Measurements from ENCODE around the gene SH3PXD2A. TPM values are rescaled to one million over a fixed set of nuclear protein-coding genes. Genes with fewer than 3 reads are reported as not detected.
A peak's percentile ranks its signal among the peaks of the same experiment; 100 is the strongest.

SH3PXD2A gene
- total and polyA plus RNA-seq, 2 experiments from 2014 or later, result 1.8 to 5.0 TPM

DNA sequence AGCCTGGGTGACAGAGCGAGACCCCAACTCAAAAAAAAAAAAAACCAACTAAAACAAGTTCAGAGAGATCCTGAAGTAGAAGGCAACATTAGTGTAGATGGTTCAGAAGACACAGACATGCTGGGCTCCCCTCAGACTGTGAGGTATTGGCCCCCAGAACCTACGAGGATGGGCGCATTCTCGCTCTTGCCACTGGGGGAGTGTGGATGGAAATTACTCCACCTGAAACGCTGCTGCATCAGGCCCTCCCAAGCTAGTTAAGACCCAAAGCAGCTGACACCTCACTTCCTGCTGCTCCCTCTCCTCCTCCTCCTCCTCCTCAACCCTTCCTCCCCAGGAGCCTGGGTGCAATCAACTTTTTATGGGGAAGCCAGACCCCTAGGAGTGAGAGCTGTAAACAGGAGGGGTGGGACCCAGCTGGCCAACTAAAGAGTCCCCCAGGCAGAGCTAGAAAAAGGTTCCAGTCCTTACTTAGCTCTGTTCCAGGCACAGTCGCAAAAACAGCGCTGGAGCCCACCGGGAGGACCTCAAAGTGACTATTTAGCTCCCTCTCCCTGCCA, 7.4 kb downstream of the SH3PXD2A start:
- Mint-ChIP-seq H3K27ac (no peak overlapping the region), H3K36me3 (ENCODE audit: low read depth) (no peaks in the 10 kb centered on the region), H3K9me3 (no peaks in the 10 kb centered on the region), H3K27me3 (ENCODE audit: insufficient read depth, low read depth, poor library complexity) (peaks cover 10% of the 10 kb centered on the region), H3K4me1 (peaks cover 28% of the 10 kb centered on the region), H3K4me3 (no peak overlapping the region)
- Histone ChIP-seq H3K4me3 (no peak overlapping the region), H3K36me3 (ENCODE audit: insufficient read depth) (no peaks in the 10 kb centered on the region), H3K4me2 (no peak overlapping the region), H4K20me1 (replicated peaks; ENCODE audit: insufficient read depth) (no peaks in the 10 kb centered on the region), H3K27me3 (ENCODE audit: insufficient read depth) (peaks cover 3% of the 10 kb centered on the region), H2AFZ (no peak overlapping the region), H3F3A (replicated peaks; ENCODE audit: low read depth) (no peaks in the 10 kb centered on the region), H3K79me2 (replicated peaks; ENCODE audit: insufficient read depth) (no peaks in the 10 kb centered on the region), H3K9me2 (ENCODE audit: insufficient read depth) (no peaks in the 10 kb centered on the region), H3K4me1 (ENCODE audit: insufficient read depth) (peaks cover 15% of the 10 kb centered on the region), H3K27ac (ENCODE audit: low read depth) (no peak overlapping the region)
- DNase-seq (ENCODE audit: low spot score) (peak; percentile 86), ATAC-seq (peak; percentile 92)
- TF ChIP-seq, protein P1, sequence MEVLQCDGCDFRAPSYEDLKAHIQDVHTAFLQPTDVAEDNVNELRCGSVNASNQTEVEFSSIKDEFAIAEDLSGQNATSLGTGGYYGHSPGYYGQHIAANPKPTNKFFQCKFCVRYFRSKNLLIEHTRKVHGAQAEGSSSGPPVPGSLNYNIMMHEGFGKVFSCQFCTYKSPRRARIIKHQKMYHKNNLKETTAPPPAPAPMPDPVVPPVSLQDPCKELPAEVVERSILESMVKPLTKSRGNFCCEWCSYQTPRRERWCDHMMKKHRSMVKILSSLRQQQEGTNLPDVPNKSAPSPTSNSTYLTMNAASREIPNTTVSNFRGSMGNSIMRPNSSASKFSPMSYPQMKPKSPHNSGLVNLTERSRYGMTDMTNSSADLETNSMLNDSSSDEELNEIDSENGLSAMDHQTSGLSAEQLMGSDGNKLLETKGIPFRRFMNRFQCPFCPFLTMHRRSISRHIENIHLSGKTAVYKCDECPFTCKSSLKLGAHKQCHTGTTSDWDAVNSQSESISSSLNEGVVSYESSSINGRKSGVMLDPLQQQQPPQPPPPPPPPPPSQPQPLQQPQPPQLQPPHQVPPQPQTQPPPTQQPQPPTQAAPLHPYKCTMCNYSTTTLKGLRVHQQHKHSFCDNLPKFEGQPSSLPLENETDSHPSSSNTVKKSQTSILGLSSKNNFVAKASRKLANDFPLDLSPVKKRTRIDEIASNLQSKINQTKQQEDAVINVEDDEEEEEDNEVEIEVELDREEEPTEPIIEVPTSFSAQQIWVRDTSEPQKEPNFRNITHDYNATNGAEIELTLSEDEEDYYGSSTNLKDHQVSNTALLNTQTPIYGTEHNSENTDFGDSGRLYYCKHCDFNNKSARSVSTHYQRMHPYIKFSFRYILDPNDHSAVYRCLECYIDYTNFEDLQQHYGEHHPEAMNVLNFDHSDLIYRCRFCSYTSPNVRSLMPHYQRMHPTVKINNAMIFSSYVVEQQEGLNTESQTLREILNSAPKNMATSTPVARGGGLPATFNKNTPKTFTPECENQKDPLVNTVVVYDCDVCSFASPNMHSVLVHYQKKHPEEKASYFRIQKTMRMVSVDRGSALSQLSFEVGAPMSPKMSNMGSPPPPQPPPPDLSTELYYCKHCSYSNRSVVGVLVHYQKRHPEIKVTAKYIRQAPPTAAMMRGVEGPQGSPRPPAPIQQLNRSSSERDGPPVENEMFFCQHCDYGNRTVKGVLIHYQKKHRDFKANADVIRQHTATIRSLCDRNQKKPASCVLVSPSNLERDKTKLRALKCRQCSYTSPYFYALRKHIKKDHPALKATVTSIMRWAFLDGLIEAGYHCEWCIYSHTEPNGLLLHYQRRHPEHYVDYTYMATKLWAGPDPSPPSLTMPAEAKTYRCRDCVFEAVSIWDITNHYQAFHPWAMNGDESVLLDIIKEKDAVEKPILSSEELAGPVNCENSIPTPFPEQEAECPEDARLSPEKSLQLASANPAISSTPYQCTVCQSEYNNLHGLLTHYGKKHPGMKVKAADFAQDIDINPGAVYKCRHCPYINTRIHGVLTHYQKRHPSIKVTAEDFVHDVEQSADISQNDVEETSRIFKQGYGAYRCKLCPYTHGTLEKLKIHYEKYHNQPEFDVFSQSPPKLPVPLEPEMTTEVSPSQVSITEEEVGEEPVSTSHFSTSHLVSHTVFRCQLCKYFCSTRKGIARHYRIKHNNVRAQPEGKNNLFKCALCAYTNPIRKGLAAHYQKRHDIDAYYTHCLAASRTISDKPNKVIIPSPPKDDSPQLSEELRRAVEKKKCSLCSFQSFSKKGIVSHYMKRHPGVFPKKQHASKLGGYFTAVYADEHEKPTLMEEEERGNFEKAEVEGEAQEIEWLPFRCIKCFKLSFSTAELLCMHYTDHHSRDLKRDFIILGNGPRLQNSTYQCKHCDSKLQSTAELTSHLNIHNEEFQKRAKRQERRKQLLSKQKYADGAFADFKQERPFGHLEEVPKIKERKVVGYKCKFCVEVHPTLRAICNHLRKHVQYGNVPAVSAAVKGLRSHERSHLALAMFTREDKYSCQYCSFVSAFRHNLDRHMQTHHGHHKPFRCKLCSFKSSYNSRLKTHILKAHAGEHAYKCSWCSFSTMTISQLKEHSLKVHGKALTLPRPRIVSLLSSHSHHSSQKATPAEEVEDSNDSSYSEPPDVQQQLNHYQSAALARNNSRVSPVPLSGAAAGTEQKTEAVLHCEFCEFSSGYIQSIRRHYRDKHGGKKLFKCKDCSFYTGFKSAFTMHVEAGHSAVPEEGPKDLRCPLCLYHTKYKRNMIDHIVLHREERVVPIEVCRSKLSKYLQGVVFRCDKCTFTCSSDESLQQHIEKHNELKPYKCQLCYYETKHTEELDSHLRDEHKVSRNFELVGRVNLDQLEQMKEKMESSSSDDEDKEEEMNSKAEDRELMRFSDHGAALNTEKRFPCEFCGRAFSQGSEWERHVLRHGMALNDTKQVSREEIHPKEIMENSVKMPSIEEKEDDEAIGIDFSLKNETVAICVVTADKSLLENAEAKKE (CRISPR knock-in tag; IDR thresholded peaks at IDR 0.05), result no peak; the same call in 1 of the 2 replicates
- peak; percentile 43 for TF ChIP-seq CTCF (conservative IDR thresholded peaks at IDR 0.05; ENCODE audit: low read depth in 2 of 2)

- Mint-ChIP-seq H3K4me1 (peaks cover 32% of the 10 kb centered on the region), H3K36me3 (ENCODE audit: low read depth) (no peaks in the 10 kb centered on the region), H3K9me3 (no peaks in the 10 kb centered on the region), H3K4me3 (no peak overlapping the region), H3K27me3 (ENCODE audit: insufficient read depth, low read depth, poor library complexity) (peaks cover 7% of the 10 kb centered on the region), H3K27ac (no peak overlapping the region)
- no peak overlapping the region for H2AFZ ChIP-seq
- no peak overlapping the region for H3K4me3 ChIP-seq
- H4K20me1 ChIP-seq (replicated peaks; ENCODE audit: insufficient read depth), result no peaks in the 10 kb centered on the region
- H3K27ac ChIP-seq (ENCODE audit: low read depth), result no peak overlapping the region
- H3F3A ChIP-seq (replicated peaks; ENCODE audit: low read depth), result no peaks in the 10 kb centered on the region
- H3K4me1 ChIP-seq (ENCODE audit: insufficient read depth), result peaks cover 15% of the 10 kb centered on the region
- no peaks in the 10 kb centered on the region for H3K79me2 ChIP-seq (replicated peaks; ENCODE audit: insufficient read depth)
- no peaks in the 10 kb centered on the region for H3K27me3 ChIP-seq (ENCODE audit: insufficient read depth)
- ATAC-seq (no peak), DNase-seq (ENCODE audit: low spot score) (no peak)
- no peaks in the 10 kb centered on the region for H3K36me3 ChIP-seq (ENCODE audit: insufficient read depth)
- H3K9me2 ChIP-seq (ENCODE audit: insufficient read depth), result no peaks in the 10 kb centered on the region
- no peak overlapping the region for H3K4me2 ChIP-seq
- TF ChIP-seq ZNF114 (CRISPR knock-in tag; IDR thresholded peaks at IDR 0.05), result no peak
- no peak for TF ChIP-seq POLR2AphosphoS5 (IDR thresholded peaks at IDR 0.05; ENCODE audit: low read depth)
- TF ChIP-seq CREB1 (CRISPR knock-in tag; IDR thresholded peaks at IDR 0.05; ENCODE audit: low read depth), result no peak
- TF ChIP-seq, protein P2, sequence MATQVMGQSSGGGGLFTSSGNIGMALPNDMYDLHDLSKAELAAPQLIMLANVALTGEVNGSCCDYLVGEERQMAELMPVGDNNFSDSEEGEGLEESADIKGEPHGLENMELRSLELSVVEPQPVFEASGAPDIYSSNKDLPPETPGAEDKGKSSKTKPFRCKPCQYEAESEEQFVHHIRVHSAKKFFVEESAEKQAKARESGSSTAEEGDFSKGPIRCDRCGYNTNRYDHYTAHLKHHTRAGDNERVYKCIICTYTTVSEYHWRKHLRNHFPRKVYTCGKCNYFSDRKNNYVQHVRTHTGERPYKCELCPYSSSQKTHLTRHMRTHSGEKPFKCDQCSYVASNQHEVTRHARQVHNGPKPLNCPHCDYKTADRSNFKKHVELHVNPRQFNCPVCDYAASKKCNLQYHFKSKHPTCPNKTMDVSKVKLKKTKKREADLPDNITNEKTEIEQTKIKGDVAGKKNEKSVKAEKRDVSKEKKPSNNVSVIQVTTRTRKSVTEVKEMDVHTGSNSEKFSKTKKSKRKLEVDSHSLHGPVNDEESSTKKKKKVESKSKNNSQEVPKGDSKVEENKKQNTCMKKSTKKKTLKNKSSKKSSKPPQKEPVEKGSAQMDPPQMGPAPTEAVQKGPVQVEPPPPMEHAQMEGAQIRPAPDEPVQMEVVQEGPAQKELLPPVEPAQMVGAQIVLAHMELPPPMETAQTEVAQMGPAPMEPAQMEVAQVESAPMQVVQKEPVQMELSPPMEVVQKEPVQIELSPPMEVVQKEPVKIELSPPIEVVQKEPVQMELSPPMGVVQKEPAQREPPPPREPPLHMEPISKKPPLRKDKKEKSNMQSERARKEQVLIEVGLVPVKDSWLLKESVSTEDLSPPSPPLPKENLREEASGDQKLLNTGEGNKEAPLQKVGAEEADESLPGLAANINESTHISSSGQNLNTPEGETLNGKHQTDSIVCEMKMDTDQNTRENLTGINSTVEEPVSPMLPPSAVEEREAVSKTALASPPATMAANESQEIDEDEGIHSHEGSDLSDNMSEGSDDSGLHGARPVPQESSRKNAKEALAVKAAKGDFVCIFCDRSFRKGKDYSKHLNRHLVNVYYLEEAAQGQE (IDR thresholded peaks at IDR 0.05; ENCODE audit: unreplicated experiment), result no peak
- no peak for TF ChIP-seq JUNB (IDR thresholded peaks at IDR 0.05; ENCODE audit: unreplicated experiment)
- TF ChIP-seq EZH2phosphoT487 (IDR thresholded peaks at IDR 0.05; ENCODE audit: unreplicated experiment), result no peak
- no peak for TF ChIP-seq ZNF331 (CRISPR knock-in tag; IDR thresholded peaks at IDR 0.05; ENCODE audit: low read depth)
These were observed 8.0 kb downstream of the SH3PXD2A start for GRCh38 chr10:103847346-103847745.
